CD4-positive, alpha-beta T cell treated with Interferon gamma for 1 hour (primary cell): ENCODE data around the gene SFTPA1.
"Not testable (repeated sequence)": the region's sequence is repeated elsewhere in the genome, so short reads cannot be mapped to it uniquely, and the experiment has no call there.

Experiments used
- DNase-seq: peaks from one replicate; pipeline ENCODE4 v3.0.0-alpha.2; 2020

The SFTPA1 gene

DNA sequence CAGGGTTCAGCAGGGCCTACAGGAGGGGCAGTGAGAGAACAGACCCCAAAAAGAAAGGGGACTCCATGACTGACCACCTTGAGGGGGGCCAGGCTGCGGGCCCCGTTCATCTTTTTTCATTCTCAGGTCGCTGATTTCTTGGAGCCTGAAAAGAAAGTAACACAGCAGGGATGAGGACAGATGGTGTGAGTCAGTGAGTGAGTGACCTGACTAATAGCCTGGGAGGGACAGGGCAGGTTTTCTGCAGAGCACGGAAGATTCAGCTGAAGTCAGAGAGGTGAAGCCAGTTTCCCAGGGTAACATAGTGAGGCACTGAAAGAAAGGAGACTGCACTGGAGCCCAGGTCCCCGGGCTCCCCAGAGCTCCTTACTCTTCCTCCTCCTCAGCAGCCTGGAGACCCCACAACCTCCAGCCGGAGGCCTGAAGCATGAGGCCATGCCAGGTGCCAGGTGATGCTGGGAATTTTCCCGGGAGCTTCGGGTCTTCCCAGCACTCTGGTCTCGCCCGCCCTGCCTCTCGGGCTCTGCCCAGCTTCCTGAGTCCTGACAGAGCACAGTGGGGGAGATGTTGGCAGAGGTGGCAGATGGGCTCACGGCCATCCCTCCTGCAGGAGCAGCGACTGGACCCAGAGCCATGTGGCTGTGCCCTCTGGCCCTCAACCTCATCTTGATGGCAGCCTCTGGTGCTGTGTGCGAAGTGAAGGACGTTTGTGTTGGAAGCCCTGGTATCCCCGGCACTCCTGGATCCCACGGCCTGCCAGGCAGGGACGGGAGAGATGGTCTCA, 646 bp downstream of the SFTPA1 start:
- DNase-seq: not testable (repeated sequence)

DNA sequence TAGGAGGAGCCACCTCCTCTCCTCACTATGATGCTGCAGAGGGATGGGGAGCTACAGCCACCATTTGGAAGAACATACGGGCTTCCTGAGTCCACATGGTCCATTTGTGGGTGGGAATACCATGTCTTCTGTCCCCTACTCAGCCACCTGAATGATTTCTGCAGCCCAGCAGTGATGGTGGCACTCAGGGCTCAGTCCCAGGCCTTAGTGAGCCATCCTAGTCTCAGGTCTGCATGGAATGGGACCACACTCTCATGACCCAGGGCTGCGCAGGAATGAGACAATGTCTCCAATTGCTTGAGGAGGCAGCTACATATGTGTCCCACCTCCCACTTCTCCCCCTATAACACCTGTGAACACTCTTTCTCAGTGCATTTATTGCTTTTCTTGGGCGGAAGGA, 4.8 kb downstream of the SFTPA1 start:
- DNase-seq: no peak

DNA sequence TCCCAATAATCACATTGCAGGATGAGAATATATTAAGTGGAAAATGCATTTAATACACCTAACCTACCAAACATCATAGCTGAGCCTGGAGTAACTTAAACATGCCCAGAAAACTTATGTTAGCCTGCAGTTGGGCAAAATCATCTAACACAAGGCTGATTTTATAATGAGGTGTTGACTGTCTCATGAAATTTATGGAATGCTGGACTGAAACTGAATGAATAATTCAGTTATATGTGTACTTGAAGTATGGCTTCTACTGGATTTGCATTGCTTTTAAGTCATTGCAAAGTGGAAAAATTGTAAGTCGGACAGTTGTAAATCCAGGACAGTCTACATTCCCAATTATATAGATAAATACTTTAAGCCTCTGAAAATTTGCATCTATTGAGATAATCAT, 5.4 kb downstream of the SFTPA1 start:
- DNase-seq: no peak

DNA sequence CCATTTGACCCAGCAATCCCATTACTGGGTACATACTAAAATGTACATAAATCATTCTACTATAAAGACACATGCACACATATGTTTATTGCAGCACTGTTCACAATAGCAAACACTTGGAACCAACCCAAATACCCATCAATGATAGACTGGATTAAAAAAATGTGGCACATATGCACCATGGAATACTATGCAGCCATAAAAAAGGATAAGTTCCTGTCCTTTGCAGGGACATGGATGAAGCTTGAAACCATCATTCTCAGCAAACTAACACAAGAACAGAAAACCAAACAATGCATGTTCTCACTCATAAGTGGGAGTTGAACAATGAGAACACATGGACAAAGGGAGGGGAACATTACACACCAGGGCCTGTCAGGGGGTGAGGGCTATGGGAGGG, 12.9 kb downstream of the SFTPA1 start:
- DNase-seq: not testable (repeated sequence)

DNA sequence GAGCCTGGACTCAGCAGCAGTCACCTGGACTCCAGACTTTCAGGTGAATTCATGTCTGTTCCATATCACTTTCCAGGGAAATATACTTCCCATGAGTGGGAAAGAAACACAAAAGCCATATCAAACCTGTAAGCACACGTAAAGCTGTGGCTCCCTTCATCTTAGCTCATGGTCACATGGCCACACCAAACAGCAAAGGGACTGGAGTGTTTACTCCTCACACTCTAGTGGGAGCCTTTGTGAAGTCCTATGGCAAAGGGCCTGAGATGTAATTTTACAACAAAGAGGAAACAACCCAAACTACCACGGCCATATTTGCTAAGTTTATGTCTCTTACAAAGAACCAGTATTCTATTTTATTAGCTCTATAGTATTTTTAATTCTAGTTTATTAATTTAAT, 16.3 kb downstream of the SFTPA1 start:
- DNase-seq: no peak

DNA sequence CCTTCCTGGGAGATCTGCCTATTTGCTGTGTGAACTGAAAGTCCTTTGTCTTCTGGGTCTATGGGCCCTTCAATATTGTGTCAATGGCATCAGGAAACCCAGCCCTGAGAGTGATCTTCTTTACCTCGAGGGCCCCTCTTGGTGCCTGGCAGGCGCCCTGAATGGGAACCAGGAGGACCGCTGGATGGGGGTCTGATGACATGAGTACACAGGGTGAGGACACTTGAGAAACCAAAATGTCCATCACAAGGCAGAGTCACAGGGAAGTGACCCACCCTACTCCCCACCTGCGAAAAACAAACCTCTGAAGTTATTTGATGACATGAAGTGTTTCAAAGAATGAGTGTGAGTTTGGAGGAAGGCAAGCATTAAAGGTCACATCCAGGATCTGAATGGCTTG, 17.3 kb downstream of the SFTPA1 start:
- no peak for DNase-seq

DNA sequence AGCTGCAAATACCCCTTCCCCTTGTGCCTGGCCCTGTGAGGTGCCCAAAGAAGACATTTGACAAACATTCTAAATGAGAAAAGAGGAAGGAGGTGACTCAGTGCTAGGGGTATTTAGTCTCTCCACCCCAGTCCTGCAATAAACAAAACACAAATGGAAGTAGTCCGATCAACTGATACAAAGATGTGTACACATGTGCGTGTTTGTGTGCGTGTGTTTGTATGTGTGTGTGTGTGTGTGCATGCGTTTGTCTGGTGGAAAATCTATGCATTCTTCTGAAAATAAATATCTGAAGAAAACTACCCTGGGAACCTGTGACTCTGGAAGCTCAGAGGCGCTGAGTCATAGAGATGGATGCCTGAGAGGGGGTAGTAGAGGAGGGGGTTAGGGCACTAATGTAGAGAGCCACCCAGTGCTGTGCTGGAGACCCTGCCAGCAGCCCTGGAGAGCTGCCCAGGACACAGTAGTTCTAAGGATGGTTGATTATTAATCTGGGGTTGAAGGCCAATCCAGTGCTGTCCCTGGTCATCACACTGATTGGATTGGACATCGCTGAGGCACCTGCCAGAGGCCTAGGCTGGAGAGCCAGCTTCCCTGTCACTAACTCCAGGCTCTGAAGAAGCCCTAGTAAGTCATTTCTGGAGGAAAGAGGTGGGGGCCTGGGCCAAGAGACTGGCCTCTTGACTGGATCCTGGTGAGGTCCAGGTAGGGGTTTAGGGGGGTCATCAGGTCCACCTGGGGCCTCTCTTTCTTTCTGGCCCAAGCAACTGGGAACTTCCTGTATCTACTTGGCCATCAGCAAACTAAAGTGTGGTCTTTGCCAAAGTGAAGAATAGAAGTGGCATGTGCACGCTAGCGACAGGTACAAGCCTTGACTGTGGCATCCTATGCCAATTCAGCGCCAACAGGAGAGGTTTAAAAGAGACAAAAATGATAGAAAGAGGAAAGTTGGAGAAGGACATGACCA, 18.5 kb downstream of the SFTPA1 start:
- no peak for DNase-seq

DNA sequence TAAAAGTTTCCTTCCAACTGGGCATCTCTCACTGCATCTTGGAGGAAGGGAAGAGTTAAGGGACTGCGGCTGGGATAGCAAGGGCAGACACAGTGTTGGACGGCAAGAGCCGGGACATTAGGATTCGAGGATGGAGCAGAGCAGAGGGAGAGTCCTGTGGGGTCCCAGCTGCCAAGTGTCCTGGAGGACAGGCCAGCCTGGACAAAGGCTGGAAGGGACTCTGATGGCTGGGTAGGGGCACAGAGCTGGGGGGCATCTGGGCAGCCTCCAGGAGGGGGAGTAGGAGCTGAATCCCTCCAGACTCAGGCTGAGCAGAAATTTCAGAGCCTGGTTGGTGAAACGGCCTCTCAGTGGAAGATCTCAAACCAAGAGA, 19.2 kb downstream of the SFTPA1 start:
- DNase-seq: no peak

DNA sequence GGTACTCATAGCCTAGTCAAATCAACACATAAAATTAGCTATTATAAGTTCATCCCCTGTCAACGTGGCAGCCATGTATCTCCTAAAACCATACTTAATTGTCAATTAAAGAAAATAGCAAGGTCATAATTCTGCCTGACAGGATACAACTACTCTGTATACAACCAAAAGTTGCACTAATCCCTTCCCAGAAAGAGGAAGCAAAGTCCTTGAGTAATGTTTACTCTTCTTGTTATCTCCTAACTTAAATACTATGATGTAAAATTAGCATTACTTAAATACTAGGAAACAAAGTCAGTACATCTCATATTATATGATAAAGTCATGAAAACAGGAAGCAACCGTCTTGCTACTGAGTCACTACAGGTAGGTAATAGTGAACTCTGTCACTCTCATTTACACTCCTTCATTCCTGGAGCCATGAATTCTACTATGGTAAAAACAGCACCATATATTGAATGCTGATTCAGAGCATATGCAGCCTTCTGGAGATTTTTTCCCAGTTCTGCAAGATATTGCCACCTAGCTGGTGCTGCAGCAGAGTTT, 26.0 kb downstream of the SFTPA1 start:
- not testable (repeated sequence) for DNase-seq

DNA sequence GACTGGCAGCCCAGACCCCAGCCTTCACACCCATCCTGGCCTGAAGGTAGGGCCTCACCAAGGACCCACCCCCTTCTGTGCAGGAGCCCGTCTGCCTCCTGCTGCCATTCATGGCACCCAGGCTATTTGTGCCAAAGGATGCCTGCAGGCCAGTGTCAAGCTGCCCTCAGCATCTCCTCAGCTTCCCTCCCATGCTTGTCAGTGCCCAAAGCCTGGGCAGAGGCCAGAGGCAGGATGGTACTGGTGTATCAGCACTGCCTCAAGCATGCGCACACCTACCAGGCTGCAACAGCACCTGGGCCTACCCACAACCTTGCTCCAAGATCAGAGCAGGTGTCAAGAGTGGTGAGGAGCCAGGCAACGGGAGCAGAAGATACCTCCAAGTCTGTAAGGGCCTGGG, 27.6 kb downstream of the SFTPA1 start:
- no peak for DNase-seq

DNA sequence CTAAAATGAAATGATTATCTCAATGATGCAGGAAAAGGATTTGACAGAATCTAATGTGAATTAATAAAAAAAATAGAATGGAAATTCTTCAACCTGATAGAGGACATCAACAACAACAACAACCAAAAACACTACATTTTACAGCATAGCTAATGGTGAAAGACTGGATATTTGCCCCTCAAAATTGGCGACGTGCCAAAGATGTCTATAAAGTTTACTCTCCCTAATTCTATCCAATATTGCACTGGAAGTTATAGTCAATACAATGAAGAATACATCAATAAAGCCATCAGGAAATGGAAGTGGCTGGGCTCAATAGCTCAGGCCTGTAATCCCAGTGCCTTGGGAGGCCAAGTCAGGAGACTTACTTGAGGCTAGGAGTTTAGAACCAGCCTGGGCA, 42.0 kb downstream of the SFTPA1 start:
- DNase-seq: not testable (repeated sequence)

DNA sequence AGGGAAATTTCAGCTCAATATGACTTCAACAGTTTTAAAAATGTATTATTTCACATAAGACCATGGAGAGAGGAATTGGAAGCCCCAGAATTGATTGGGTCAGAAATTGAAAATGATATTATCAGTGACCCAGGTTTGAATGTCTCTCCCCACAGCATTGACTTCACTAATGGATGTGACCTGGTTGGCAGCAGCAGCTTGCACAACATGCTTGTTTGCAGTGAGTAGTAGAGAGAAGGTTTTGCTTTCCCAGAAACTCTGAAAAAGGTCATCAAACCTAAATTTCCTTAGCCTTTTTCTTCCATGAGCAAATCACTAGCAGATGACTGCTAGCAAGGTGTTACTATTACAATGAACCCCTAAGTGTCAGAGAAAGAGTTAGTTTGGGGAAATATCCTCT, 52.5 kb downstream of the SFTPA1 start:
- DNase-seq: not testable (repeated sequence)

DNA sequence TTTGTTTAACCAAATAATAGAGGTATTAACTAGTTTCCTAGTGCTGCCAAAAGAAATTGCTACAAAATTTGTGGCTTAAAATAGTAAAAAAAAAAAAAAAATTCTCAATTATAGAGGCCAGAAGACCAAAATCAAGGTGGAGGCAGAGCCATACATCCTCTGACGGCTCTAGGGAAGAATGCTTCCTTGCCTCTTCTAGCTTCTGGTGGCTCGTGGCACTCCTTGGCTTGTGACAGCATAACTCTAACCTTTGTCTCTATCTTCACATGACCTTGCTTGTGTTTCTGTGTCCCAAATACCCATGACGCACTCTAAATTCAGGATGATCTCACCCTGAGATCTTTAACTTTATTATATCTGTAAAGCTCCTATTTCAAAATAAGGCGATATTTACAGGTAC, 53.9 kb downstream of the SFTPA1 start:
- not testable (repeated sequence) for DNase-seq
